Gastrocnemius medialis (tissue), 4 donors: ENCODE results near the gene ASB18.

Experiments used
- CTCF ChIP-seq, 5 experiments: fragments of 450-650 bp in 3 of 5; fragments of 200-600 bp in 2 of 5; sonication (generic) in 2 of 5; IDR thresholded peaks in 4 of 5; conservative IDR thresholded peaks in 1 of 5; 1 replicate in 4 of 5; 2 replicates in 1 of 5; pipeline ENCODE4 v1.5.1; 2016 to 2019; ENCODE audit warnings: antibody characterized with exemption in 5 of 5, mild to moderate bottlenecking in 3 of 5, moderate library complexity in 3 of 5
- POLR2A ChIP-seq, 2 donors: fragments of 450-650 bp; IDR thresholded peaks; one replicate each; pipeline ENCODE4 v1.6.1; 2017; ENCODE audit warnings: antibody characterized with exemption in 2 of 2, mild to moderate bottlenecking in 2 of 2, moderate library complexity in 2 of 2

GRCh38 chr2:236265675-236266074, 1.5 kb upstream of the ASB18 start:
- TF ChIP-seq CTCF (IDR thresholded peaks at IDR 0.05 in 4 of 5, conservative IDR thresholded peaks at IDR 0.05 in 1 of 5) = no peak
- TF ChIP-seq POLR2A (IDR thresholded peaks at IDR 0.05) = no peak
